HG03457 (cell line): ENCODE measurements around the gene SHISA6.

Experiments used
- ATAC-seq: cut with Tn5 transposase; IDR thresholded peaks from one replicate; pipeline ENCODE4 v1.9.1; 2021; ENCODE audit warnings: moderate number of reproducible peaks; ENCODE audit not compliant: unreplicated experiment

SHISA6 gene

GRCh38 chr17:11511696-11512095 lies 270.7 kb downstream of the SHISA6 start:
- ATAC-seq: no peak

GRCh38 chr17:11514565-11514964 lies 273.6 kb downstream of the SHISA6 start:
- ATAC-seq: no peak

GRCh38 chr17:11514981-11515680 lies 274.1 kb downstream of the SHISA6 start:
- no peak for ATAC-seq

GRCh38 chr17:11515901-11516300 lies 274.9 kb downstream of the SHISA6 start:
- no peak for ATAC-seq

- no peak for ATAC-seq
These were observed 294.2 kb downstream of the SHISA6 start for GRCh38 chr17:11535231-11535630.

GRCh38 chr17:11538366-11538765 lies 297.4 kb downstream of the SHISA6 start:
- ATAC-seq: no peak

- no peak for ATAC-seq
These were observed 298.6 kb downstream of the SHISA6 start for GRCh38 chr17:11539637-11540036.

GRCh38 chr17:11545002-11545401 lies 304.0 kb downstream of the SHISA6 start:
- ATAC-seq: no peak

- no peak for ATAC-seq
These were observed 304.7 kb downstream of the SHISA6 start for GRCh38 chr17:11545696-11546095.

- no peak for ATAC-seq
These were observed 306.8 kb downstream of the SHISA6 start for GRCh38 chr17:11547853-11548252.

- ATAC-seq: no peak
These were observed 307.4 kb downstream of the SHISA6 start for GRCh38 chr17:11548398-11548797.

GRCh38 chr17:11550431-11550830 lies 309.4 kb downstream of the SHISA6 start:
- no peak for ATAC-seq

GRCh38 chr17:11551442-11551841 lies 310.4 kb downstream of the SHISA6 start:
- no peak for ATAC-seq

GRCh38 chr17:11553135-11553534 lies 312.1 kb downstream of the SHISA6 start:
- no peak for ATAC-seq

- no peak for ATAC-seq
These were observed 313.0 kb downstream of the SHISA6 start for GRCh38 chr17:11554042-11554441.

GRCh38 chr17:11554542-11554941 lies 313.5 kb downstream of the SHISA6 start:
- no peak for ATAC-seq

GRCh38 chr17:11555530-11555929 lies 314.5 kb downstream of the SHISA6 start:
- no peak for ATAC-seq

GRCh38 chr17:11557727-11558452 lies 316.9 kb downstream of the SHISA6 start:
- no peak for ATAC-seq

- ATAC-seq: no peak
These were observed 317.7 kb downstream of the SHISA6 start for GRCh38 chr17:11558681-11559234.

GRCh38 chr17:11559601-11560000 lies 318.6 kb downstream of the SHISA6 start:
- ATAC-seq: no peak

- no peak for ATAC-seq
These were observed 320.3 kb downstream of the SHISA6 start for GRCh38 chr17:11561281-11561680.

GRCh38 chr17:11561702-11562101 lies 320.7 kb downstream of the SHISA6 start:
- no peak for ATAC-seq
